Panc1 (cell line): ENCODE data around the gene KRT72. TPM values are rescaled to one million over a fixed set of nuclear protein-coding genes. Genes with fewer than 3 reads are reported as not detected.

Source experiments
- ATAC-seq: fragments of 200-7000 bp; cut with Tn5 transposase; 2 replicates; pipeline ENCODE4 v1.9.1; 2020; ENCODE audit warnings: mild to moderate bottlenecking, moderate library complexity
- BruUV-seq: library from RNA; stranded (reverse); fragments of 400-500 nt; replicated peaks from 2 replicates; lab custom pipeline; 2021; lab: Mats Ljungman, UMichigan
- CTCF ChIA-PET: fragments of 300-600 bp; sonication (Branson Sonifier 250); formaldehyde crosslinking; loops from one replicate; lab custom pipeline; 2022; ENCODE audit warnings: antibody characterized with exemption; lab: Charles Lee
- POLR2A ChIA-PET: fragments of 300-600 bp; sonication (Branson Sonifier 250); formaldehyde crosslinking; loops from one replicate; lab custom pipeline; 2022; ENCODE audit warnings: antibody characterized with exemption; lab: Charles Lee
- DNase-seq: peaks from one replicate; pipeline ENCODE4 v3.0.0-alpha.2; 2010; ENCODE audit warnings: low read depth, low spot score
- H3K27ac ChIP-seq: 2 replicates; pipeline ENCODE4 v1.5.1; 2011; ENCODE audit warnings: mild to moderate bottlenecking, low read length, inconsistent platforms
- H3K27me3 ChIP-seq: fragments of 200-500 bp; sonication (Bioruptor generic); 2 replicates; pipeline ENCODE4 v1.6.0; 2014; ENCODE audit warnings: low read length, inconsistent platforms; ENCODE audit not compliant: control insufficient read depth, insufficient read depth
- H3K36me3 ChIP-seq: fragments of 200-500 bp; sonication (Bioruptor generic); 2 replicates; pipeline ENCODE4 v1.5.1; 2014; ENCODE audit warnings: inconsistent platforms, mild to moderate bottlenecking, low read length, moderate library complexity; ENCODE audit not compliant: control insufficient read depth, insufficient read depth
- H3K4me1 ChIP-seq: 2 replicates; pipeline ENCODE4 v1.5.1; 2011; ENCODE audit warnings: inconsistent platforms, mild to moderate bottlenecking, low read length, moderate library complexity; ENCODE audit not compliant: control insufficient read depth, insufficient read depth
- H3K4me3 ChIP-seq, 2 experiments: 2 replicates each; pipeline ENCODE4 v1.5.1; 2011 to 2012; ENCODE audit warnings: low read depth in 2 of 2, low read length in 2 of 2, mild to moderate bottlenecking in 2 of 2, inconsistent platforms in 1 of 2, moderate library complexity in 1 of 2
- H3K9me3 ChIP-seq: fragments of 200-500 bp; sonication (Bioruptor generic); 2 replicates; pipeline ENCODE4 v1.5.1; 2014; ENCODE audit warnings: low read depth, mild to moderate bottlenecking, inconsistent platforms, low read length, moderate library complexity; ENCODE audit not compliant: control insufficient read depth, insufficient read depth
- POLR2AphosphoS5 ChIP-seq: IDR thresholded peaks from 2 replicates; pipeline ENCODE4 v1.6.1; 2012; ENCODE audit warnings: mild to moderate bottlenecking, low read depth, low read length, moderate library complexity
- SIN3A ChIP-seq: IDR thresholded peaks from 2 replicates; pipeline ENCODE4 v1.6.1; 2012; ENCODE audit warnings: low read depth, mild to moderate bottlenecking, low read length, moderate library complexity, borderline replicate concordance; ENCODE audit not compliant: insufficient read depth
- TCF7L2 ChIP-seq: IDR thresholded peaks from 2 replicates; pipeline ENCODE4 v1.6.1; 2011; ENCODE audit warnings: mild to moderate bottlenecking, low read depth, low read length, inconsistent platforms
- in situ Hi-C: cut with HindIII; loops from 2 replicates; pipeline ENCODE4 v1.10.0; 2016; ENCODE audit warnings: low sequenced_read_pairs, low pct_unique_long_range_greater_than_20kb
- intact Hi-C: fragments of 100-400 bp; cut with micrococcal nuclease; formaldehyde crosslinking; loops from one replicate; pipeline ENCODE4 v1.10.0; 2022; ENCODE audit not compliant: unreplicated experiment
- total RNA-seq: library from RNA; stranded (reverse); gene quantifications from one replicate; pipeline ENCODE4 v1.2.1, GENCODE V29; 2021; ENCODE audit not compliant: unreplicated experiment
- TF ChIP-seq, protein P1 (sequence below): fragments of 450-650 bp; IDR thresholded peaks from 2 replicates; pipeline ENCODE4 v1.5.1; 2017; ENCODE audit warnings: mild to moderate bottlenecking
- TF ChIP-seq, protein P2 (sequence below), 2 experiments: IDR thresholded peaks; 2 replicates each; pipeline ENCODE4 v1.6.1; 2011 to 2012; ENCODE audit warnings: low read depth in 2 of 2, control low read depth in 1 of 2, low read length in 1 of 2, mild to moderate bottlenecking in 1 of 2, moderate library complexity in 1 of 2; ENCODE audit not compliant: insufficient read depth in 1 of 2

The KRT72 gene
- total RNA-seq, 1 experiment from 2014 or later = not detected

GRCh38 chr12:52630008-52630500 is 28.8 kb upstream of the KRT72 start:
- no peak for TF ChIP-seq SIN3A
- no peak for TF ChIP-seq POLR2AphosphoS5
- TF ChIP-seq, protein P1, sequence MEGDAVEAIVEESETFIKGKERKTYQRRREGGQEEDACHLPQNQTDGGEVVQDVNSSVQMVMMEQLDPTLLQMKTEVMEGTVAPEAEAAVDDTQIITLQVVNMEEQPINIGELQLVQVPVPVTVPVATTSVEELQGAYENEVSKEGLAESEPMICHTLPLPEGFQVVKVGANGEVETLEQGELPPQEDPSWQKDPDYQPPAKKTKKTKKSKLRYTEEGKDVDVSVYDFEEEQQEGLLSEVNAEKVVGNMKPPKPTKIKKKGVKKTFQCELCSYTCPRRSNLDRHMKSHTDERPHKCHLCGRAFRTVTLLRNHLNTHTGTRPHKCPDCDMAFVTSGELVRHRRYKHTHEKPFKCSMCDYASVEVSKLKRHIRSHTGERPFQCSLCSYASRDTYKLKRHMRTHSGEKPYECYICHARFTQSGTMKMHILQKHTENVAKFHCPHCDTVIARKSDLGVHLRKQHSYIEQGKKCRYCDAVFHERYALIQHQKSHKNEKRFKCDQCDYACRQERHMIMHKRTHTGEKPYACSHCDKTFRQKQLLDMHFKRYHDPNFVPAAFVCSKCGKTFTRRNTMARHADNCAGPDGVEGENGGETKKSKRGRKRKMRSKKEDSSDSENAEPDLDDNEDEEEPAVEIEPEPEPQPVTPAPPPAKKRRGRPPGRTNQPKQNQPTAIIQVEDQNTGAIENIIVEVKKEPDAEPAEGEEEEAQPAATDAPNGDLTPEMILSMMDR = no peak
- TF ChIP-seq, protein P2, sequence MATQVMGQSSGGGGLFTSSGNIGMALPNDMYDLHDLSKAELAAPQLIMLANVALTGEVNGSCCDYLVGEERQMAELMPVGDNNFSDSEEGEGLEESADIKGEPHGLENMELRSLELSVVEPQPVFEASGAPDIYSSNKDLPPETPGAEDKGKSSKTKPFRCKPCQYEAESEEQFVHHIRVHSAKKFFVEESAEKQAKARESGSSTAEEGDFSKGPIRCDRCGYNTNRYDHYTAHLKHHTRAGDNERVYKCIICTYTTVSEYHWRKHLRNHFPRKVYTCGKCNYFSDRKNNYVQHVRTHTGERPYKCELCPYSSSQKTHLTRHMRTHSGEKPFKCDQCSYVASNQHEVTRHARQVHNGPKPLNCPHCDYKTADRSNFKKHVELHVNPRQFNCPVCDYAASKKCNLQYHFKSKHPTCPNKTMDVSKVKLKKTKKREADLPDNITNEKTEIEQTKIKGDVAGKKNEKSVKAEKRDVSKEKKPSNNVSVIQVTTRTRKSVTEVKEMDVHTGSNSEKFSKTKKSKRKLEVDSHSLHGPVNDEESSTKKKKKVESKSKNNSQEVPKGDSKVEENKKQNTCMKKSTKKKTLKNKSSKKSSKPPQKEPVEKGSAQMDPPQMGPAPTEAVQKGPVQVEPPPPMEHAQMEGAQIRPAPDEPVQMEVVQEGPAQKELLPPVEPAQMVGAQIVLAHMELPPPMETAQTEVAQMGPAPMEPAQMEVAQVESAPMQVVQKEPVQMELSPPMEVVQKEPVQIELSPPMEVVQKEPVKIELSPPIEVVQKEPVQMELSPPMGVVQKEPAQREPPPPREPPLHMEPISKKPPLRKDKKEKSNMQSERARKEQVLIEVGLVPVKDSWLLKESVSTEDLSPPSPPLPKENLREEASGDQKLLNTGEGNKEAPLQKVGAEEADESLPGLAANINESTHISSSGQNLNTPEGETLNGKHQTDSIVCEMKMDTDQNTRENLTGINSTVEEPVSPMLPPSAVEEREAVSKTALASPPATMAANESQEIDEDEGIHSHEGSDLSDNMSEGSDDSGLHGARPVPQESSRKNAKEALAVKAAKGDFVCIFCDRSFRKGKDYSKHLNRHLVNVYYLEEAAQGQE (IDR thresholded peaks at IDR 0.05; ENCODE audit: insufficient read depth in 1 of 2, low read depth in 2 of 2, low read length in 1 of 2) = no peak
- TF ChIP-seq TCF7L2 = no peak
- intact Hi-C loops (no loop called here), in situ Hi-C loops (no loop called here)
- ATAC-seq (no peak), DNase-seq (no peak)
- H3K4me1 ChIP-seq = no peaks in the 10 kb centered on the region
- ChIA-PET CTCF (no interaction called here), POLR2A (no interaction called here)
- no TSS peak for BruUV-seq
- no peak overlapping the region for H3K27ac ChIP-seq
- H3K36me3 ChIP-seq = no peaks in the 10 kb centered on the region
- no peak overlapping the region for H3K4me3 ChIP-seq
- H3K27me3 ChIP-seq = peaks cover 10% of the 10 kb centered on the region
- no peaks in the 10 kb centered on the region for H3K9me3 ChIP-seq

DNA sequence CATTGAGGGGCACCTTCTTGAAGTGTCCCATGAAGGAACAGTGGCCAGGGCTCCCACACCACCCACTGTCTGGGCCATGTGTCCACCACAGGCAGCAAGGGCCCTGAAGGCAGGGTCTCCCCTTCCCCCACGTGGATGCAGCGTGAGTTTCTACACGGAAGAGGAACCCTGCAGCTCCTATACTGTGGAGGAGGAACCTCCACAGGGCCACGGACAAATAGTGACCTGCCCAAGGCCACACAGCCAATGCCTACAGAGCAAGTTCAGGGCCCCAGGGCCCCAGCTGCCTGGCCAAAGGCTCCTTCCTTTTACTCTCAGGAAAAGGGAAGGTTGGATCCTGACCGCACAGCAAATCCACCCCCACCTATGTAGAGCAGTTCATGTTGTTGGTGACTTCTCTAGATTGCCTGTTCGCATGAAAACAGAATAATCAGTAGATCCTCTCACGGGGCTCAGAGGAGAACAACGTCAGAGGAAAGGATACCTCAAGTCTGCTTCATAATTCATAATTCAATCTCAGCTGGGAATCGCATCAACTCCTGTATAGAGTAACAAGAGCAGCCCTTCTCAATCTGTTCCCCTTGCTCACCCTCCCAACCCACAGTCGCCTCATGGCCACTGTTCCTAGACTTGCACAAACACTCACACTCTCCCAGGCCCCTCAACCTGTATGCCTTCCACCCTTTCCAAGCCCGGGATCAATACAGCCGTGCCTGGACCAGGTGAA is 28.2 kb upstream of the KRT72 start:
- Histone ChIP-seq H3K4me3 (no peak overlapping the region), H3K36me3 (no peaks in the 10 kb centered on the region), H3K27me3 (peaks cover 13% of the 10 kb centered on the region), H3K27ac (no peak overlapping the region), H3K4me1 (no peaks in the 10 kb centered on the region), H3K9me3 (no peaks in the 10 kb centered on the region)
- ChIA-PET CTCF (no interaction called here), POLR2A (no interaction called here)
- no TSS peak for BruUV-seq
- in situ Hi-C loops (no loop called here), intact Hi-C loops (no loop called here)
- ATAC-seq = no peak
- DNase-seq = no peak
- TF ChIP-seq TCF7L2 = no peak
- no peak for TF ChIP-seq SIN3A
- TF ChIP-seq POLR2AphosphoS5 = no peak
- TF ChIP-seq, protein P1 = no peak
- TF ChIP-seq, protein P2 (IDR thresholded peaks at IDR 0.05; ENCODE audit: insufficient read depth in 1 of 2, low read depth in 2 of 2, low read length in 1 of 2) = no peak
